ENCODE results near the gene MMD2.

MMD2 gene

GRCh38 chr7:4957847-4958476 lies 1.0 kb downstream of the MMD2 start:
- DNase-seq: no peak

DNA sequence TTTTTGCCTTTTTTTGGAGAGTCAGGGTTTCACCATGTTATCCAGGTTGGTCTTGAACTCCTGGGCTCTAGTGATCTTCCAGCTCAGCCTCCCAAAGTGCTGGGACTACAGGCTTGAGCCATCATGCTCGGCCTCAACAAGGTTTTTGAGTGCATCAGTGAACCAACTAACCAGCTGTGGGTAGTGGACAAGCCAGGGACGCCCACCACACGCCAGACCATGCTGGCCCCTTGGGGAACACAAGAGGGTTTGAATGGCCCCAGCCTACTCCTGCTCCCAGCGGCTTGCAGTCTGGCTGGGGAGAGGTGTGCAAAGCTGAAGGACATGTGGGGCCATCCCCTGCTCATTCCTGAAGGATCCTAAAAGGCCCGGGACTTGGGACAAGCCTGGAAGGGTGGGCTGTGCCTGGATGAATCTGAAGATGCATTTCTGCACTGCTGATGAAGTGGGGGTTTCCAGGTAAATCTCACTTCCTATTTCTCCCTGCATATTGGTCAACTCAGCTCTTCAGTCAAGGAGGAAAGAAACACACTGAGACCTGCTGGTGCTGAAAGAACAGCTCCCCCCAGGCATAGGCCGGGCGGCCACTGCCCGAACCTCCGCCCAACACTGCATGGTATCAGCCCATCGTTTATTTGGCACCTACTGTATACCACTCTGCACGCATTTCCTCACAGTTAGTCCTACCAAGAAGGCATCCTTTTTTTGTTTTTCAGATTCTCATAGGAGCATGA lies 6.9 kb downstream of the MMD2 start:
- peak in 1 of 2 donors; percentile 11 for DNase-seq

DNA sequence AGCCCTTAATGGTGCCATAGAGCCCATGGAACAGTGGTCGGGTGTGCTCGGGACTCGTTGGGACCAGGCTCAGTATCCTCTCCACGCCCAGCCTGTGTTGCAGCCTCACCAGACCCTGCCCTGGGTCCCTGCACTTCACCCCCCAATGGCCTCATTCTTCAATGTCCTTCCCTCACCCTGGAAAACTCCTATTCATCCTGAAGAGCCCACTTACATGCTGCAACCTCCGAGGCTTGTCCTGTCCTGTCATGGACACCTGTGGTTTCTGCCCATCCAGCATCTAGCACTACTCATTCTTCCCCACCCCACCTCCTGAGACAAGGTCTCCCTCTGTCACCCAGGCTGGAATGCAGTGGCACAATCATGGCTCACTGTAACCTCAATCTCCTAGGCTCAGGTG lies 7.7 kb downstream of the MMD2 start:
- DNase-seq: no peak

- DNase-seq: no peak
Observed at GRCh38 chr7:4948402-4948801, 10.6 kb downstream of the MMD2 start.

DNA sequence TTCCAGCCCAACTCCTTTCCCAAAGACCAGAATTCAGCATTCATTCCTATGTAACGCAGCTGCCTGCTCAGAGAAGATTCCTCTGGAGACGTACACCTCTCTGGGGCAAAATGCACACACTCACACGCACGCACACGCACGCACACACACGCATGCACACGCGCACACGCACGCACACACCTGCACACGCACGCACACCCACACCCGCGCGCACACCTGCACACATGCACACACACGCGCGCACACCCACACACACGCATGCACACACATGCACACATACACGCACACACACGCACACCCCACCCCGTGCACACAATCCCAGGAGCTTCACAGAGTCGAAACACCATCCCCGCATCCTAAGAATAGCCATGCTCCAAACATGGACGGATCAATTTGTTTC lies 13.0 kb downstream of the MMD2 start:
- no peak for DNase-seq

DNA sequence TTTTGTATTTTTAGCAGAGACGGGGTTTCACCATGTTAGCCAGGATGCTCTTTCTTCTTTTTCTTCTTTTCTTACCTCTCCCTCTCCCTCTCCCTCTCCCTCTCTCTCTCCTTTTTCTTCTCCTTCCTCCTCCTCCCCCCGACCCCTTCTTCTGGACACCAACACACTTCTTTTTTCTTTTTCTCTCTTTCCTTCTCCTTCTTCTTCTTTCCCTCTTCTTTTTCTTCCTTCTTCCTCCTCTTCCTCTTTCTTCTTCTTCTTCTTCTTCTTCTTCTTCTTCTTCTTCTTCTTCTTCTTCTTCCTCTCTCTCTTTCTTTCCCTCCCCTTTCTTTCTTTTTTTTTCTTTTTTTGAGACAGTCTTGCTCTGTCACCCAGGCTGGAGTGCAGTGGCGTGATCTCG lies 14.0 kb downstream of the MMD2 start:
- DNase-seq: no peak

DNA sequence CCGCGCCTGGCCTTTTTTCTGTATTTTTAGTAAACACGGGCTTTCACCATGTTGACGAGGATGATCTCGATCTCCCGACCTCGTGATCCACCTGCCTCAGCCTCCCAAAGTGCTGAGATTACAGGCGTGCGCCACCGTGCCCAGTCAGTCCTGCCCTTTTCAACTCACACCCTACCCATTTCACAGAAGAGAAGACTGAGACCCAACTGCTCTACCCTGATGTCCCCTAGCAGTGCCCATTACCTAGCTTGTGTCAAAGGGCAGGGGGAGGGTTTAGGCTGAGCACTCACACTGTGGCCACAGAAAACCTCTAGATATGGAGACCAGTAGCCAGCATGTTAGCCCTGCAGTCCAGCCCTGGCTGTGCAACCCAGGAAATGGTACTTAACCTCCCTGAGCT lies 15.7 kb downstream of the MMD2 start:
- no peak for DNase-seq

DNA sequence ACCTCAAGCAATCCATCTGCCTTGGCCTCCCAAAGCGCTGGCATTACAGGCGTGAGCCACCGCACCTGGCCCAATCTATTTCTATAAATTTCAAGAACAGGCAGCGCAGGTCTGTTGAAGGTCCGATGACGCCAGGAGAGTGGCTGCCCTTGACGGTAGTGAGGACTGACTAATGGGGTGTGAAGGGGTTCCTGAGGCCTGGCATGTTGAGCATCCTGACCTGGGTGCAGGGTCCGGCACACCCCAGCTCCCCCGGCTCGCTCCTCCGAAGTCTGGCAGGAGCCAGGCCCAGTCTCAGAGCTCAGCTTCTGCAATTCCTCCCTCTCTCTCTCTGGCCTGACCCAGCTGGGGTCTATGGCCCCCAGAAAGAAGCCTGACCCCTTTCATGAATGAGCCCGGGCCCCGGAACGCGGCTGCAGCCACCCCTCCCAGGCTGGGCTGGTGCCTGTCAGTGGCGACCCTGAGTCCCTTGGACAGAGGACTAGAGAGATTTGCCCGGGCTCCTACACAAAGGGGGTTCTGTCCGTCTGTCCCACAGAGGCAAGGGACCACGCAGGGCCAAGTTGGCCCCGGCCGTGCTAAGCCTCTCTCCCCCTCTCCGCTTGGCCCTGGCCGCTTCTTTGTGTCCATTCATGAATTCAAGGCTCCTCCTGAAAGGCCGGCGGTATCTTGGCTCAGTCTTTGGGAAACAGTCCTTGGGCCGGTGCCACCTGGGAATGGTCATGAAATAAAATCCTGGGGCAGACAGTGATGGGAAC lies 18.8 kb downstream of the MMD2 start:
- DNase-seq: no peak

- DNase-seq: no peak
Observed at GRCh38 chr7:4937411-4937810, 21.6 kb downstream of the MMD2 start.

DNA sequence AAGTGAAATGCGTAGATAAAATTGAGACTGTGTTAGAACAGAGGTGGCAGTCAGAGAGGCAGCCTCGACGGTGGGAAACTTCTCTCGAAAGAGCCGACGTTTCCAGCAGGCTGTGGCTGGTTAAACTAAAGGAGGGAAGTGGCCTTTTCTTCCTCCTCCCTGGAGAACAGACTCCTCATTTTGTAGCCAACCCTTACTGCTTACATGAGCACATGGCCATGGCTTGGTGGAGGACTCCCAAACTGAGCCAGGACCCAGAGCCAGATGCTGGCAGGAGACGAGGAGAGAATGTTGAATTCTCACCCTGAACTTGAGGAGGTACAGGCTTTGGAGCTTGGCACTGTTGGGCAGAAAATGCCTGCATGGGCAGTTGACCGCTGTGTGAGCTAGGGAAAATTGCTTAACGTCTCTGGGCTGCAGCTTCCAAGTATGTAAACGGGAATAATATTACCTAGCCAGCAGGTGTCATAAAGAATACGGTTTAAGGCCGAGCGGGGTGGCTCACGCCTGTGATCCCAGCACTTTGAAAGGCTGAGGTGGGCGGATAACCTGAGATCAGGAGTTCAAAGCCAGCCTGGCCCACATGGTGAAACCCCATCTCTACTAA lies 24.5 kb downstream of the MMD2 start:
- no peak for DNase-seq

- no peak for DNase-seq
Observed at GRCh38 chr7:4931943-4932342, 27.0 kb downstream of the MMD2 start.

- no peak for DNase-seq
Observed at GRCh38 chr7:4929005-4929404, 30.0 kb downstream of the MMD2 start.

DNA sequence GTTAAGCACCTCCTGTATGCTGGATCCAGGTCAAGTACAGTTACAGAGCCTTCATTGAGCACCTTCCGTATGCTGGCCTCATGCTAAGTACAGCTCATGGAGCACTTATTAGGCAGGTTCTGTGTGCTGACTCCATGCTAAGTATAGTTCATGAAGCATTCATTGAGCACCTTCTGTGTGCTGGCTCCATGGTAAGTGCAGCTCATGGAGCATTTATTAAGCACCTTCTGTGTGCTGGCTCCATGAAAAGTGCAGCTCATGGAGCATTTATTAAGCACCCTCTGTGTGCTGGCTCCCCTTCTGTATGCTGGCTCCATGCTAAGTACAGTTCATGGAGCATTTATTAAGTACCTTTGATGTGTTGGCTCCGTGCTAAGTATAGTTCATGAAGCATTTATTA lies 30.5 kb downstream of the MMD2 start:
- DNase-seq: no peak

GRCh38 chr7:4919969-4920766 lies 38.8 kb downstream of the MMD2 start:
- no peak for DNase-seq

- no peak for DNase-seq
Observed at GRCh38 chr7:4916113-4916512, 42.9 kb downstream of the MMD2 start.

- no peak for DNase-seq
Observed at GRCh38 chr7:4911111-4911828, 47.7 kb downstream of the MMD2 start.

DNA sequence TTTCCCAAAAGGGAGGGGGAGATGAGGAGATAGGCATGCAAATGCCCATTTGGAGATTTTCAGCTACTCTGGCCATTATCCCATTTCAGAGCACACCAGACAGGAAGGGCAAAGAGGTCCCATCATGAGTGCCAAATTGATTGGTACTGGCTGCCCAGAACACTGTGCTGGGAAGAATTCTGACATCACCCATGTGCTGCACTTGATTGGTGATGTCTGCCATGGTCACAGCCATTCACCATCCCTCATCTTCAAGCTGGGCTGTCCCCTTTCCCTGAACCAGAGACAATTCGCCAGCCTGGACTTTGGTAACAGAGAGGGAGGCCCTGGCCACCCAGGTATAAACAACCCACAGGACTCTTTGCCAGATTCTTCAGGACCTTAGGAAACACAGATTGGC lies 52.3 kb downstream of the MMD2 start:
- DNase-seq: no peak

DNA sequence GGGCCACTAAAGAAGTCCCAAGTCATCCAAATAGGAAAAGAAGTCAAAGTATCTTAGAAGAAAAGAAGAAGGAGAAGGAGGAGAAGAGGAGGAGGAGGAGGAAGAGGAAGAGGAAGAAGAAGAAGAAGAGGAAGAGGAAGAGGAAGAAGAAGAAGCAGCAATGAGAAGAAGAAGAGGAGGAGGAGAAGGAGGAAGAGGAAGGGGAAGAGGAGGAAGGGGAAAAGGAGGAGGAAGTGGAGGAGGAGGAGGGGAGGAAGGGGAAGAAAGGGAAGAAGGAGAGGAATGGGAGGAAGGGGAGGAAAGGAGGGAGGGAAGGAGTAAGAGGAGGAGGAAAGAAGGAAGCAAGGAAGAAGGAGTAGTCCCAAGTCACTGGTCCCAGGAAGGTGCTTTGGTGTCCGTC lies 53.8 kb downstream of the MMD2 start:
- DNase-seq: no peak

GRCh38 chr7:4904346-4904745 lies 54.6 kb downstream of the MMD2 start:
- no peak for DNase-seq

DNA sequence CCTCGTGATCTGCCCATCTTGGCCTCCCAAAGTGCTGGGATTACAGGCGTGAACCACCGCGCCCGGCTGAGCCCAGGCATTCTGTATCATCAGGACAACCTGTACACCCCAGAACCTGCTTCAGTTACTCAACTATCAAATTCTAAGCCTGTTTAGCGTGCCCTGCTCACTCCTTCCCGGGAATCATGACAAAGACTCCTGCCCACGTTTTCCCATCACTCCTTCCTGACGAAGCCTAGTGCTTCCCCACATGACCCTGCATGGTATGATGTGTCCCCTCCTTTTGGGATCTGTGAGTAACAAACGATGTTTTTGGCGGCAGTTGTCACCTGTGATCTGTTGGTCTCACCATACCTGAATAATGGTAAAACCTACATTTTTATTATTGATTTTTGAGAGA lies 63.2 kb downstream of the MMD2 start:
- DNase-seq: no peak

- DNase-seq: no peak
Observed at GRCh38 chr7:4894482-4894881, 64.5 kb downstream of the MMD2 start.

- DNase-seq: no peak
Observed at GRCh38 chr7:4893929-4894475, 65.0 kb downstream of the MMD2 start.
